IgD-negative memory B cell (primary cell): ENCODE measurements around the gene TNK2. TPM values are rescaled to one million over a fixed set of nuclear protein-coding genes. Genes with fewer than 3 reads are reported as not detected.
"Not testable (repeated sequence)": the region's sequence is repeated elsewhere in the genome, so short reads cannot be mapped to it uniquely, and the experiment has no call there.

Experiments
- H3K27ac Mint-ChIP-seq, 3 donors: one replicate each; pipeline ENCODE4 v1.8.0; 2020 to 2022; ENCODE audit warnings: mild to moderate bottlenecking in 3 of 3, mixed read lengths in 3 of 3, moderate library complexity in 1 of 3
- H3K27me3 Mint-ChIP-seq: one replicate; pipeline ENCODE4 v1.8.0; 2021; ENCODE audit warnings: mixed read lengths
- H3K36me3 Mint-ChIP-seq: one replicate; pipeline ENCODE4 v1.8.0; 2020; ENCODE audit warnings: mild to moderate bottlenecking, mixed read lengths
- H3K4me1 Mint-ChIP-seq, 3 donors: one replicate each; pipeline ENCODE4 v1.8.0; 2020 to 2022; ENCODE audit warnings: mixed read lengths in 3 of 3, mild to moderate bottlenecking in 1 of 3
- H3K4me3 Mint-ChIP-seq, 4 donors: one replicate each; pipeline ENCODE4 v1.8.0; 2020 to 2022; ENCODE audit warnings: mild to moderate bottlenecking in 4 of 4, mixed read lengths in 4 of 4, moderate library complexity in 3 of 4
- H3K9me3 Mint-ChIP-seq, 3 donors: one replicate each; pipeline ENCODE4 v1.8.0; 2020 to 2021; ENCODE audit warnings: mixed read lengths in 3 of 3, mild to moderate bottlenecking in 1 of 3
- polyA plus RNA-seq: library from polyadenylated mRNA; unstranded; fragments of 300-500 nt; fragmentation: Illumina TruSeq; gene quantifications from one replicate; pipeline ENCODE4 v1.2.3, GENCODE V29; 2021

Gene TNK2
- 6.1 TPM for polyA plus RNA-seq

- H3K4me3 Mint-ChIP-seq = peak within 1 kb of the TSS; percentile 88 to 95 (median 94)
- H3K27me3 Mint-ChIP-seq = no peaks in the 10 kb centered on the region
- H3K4me1 Mint-ChIP-seq = peaks cover 29 to 36% (median 31%) of the 10 kb centered on the region in 3 donors
- peak within 1 kb of the TSS; percentile 98 to 99 (median 98) for H3K27ac Mint-ChIP-seq
- no peaks in the 10 kb centered on the region for H3K36me3 Mint-ChIP-seq
- H3K9me3 Mint-ChIP-seq = no peaks in the 10 kb centered on the region
These were observed at the start of gene TNK2 for GRCh38 chr3:195907934-195908693. Gene TNK2, minus strand, starts transcription at chr3:195908551. Its CDS starts 19,963 bp downstream, at chr3:195888588.

DNA sequence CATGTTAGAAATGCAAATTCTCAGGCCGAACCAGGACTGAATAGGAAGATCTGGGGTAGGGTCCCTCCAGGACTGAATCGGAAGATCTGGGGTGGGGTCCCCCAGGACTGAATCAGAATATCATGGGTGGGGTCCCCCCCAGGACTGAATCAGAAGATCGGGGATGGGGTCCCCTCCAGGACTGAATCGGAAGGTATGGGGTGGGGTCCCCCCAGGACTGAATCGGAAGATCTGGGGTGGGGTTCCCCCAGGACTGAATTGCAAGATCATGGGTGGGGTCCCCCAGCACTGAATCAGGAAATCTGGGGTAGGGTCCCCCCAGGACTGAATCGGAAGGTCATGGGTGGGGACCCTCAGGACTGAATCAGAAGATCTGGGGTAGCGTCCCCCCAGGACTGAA lies 48.2 kb upstream of the TNK2 start:
- H3K27me3 Mint-ChIP-seq = no peaks in the 10 kb centered on the region
- no peaks in the 10 kb centered on the region for H3K9me3 Mint-ChIP-seq
- peak overlapping the region in 1 of 3 donors; percentile 84 for H3K27ac Mint-ChIP-seq
- H3K36me3 Mint-ChIP-seq = no peaks in the 10 kb centered on the region
- H3K4me1 Mint-ChIP-seq = peaks cover 0 to 13% (median 8%) of the 10 kb centered on the region in 3 donors
- H3K4me3 Mint-ChIP-seq = peak overlapping the region in 1 of 4 donors; percentile 87

DNA sequence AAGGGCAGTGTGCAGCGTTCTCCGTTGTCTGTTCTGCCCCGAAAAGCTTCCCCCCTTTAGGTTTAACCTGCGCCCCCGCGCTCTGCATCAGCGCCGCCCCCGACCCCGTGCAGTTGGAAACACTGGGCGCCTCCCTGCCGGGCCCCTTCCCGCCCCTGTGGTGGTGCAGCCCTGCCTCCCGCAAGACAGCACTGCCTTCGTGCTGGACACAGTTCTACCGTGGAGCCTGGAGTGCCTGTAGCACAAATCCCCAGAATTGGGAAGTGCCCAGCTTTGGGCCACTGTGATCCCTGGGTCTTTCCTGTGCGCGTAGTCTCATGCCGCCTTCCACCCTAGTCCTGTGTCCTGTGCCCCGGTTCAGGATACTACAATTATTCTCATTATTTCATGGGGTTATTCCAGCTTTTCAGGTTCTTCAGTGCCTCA lies 47.1 kb upstream of the TNK2 start:
- Mint-ChIP-seq H3K27ac (peak overlapping the region; percentile 63 to 84 (median 72)), H3K4me1 (peaks cover 0 to 13% (median 8%) of the 10 kb centered on the region in 3 donors), H3K4me3 (peak overlapping the region; percentile 72 to 93 (median 88))
- not testable (repeated sequence) for H3K27me3 Mint-ChIP-seq, H3K9me3 Mint-ChIP-seq, H3K36me3 Mint-ChIP-seq

GRCh38 chr3:195954752-195955119 lies 46.4 kb upstream of the TNK2 start:
- peaks cover 0 to 13% (median 8%) of the 10 kb centered on the region in 3 donors for H3K4me1 Mint-ChIP-seq
- H3K4me3 Mint-ChIP-seq = peak overlapping the region; percentile 78 to 92 (median 88)
- H3K27ac Mint-ChIP-seq = peak overlapping the region in 1 of 3 donors; percentile 56
- not testable (repeated sequence) for H3K9me3 Mint-ChIP-seq, H3K27me3 Mint-ChIP-seq, H3K36me3 Mint-ChIP-seq

- H3K36me3 Mint-ChIP-seq, H3K27me3 Mint-ChIP-seq, H3K9me3 Mint-ChIP-seq: not testable (repeated sequence)
- peak overlapping the region; percentile 78 to 92 (median 88) for H3K4me3 Mint-ChIP-seq
- peaks cover 0 to 13% (median 7%) of the 10 kb centered on the region in 3 donors for H3K4me1 Mint-ChIP-seq
- peak overlapping the region in 2 of 3 donors; percentile 56 to 73 for H3K27ac Mint-ChIP-seq
These were observed 45.9 kb upstream of the TNK2 start for GRCh38 chr3:195954052-195954751.

GRCh38 chr3:195952590-195952989 lies 44.2 kb upstream of the TNK2 start:
- H3K4me3 Mint-ChIP-seq = peak overlapping the region in 1 of 4 donors; percentile 85
- not testable (repeated sequence) for H3K4me1 Mint-ChIP-seq, H3K36me3 Mint-ChIP-seq, H3K9me3 Mint-ChIP-seq, H3K27me3 Mint-ChIP-seq
- H3K27ac Mint-ChIP-seq = peak overlapping the region in 1 of 3 donors; percentile 72

- H3K4me1 Mint-ChIP-seq, H3K27me3 Mint-ChIP-seq, H3K36me3 Mint-ChIP-seq, H3K9me3 Mint-ChIP-seq: not testable (repeated sequence)
- Mint-ChIP-seq H3K27ac (peak overlapping the region in 1 of 3 donors; percentile 42), H3K4me3 (peak overlapping the region in 1 of 4 donors; percentile 85)
These were observed 43.3 kb upstream of the TNK2 start for GRCh38 chr3:195951443-195952177.

DNA sequence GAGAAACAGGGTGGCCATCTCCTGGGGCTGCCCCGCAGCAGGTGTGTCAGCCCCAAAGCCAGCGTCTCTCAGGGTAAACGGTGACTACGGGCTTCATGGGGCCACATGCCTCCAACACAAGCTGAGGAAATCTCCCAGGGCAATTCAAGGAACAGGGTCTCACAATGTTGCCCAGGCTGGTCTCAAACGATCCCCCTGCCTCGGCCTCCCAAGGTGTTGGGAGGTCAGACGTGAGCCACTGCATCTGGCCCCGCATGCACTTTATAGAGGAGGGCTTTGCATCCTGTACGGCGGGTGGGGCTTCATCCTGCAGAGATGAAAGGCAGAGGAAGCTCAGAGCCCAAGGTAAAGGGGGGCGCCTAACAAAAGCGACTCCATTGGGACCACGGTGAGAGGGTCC lies 42.4 kb upstream of the TNK2 start:
- H3K9me3 Mint-ChIP-seq, H3K36me3 Mint-ChIP-seq, H3K4me1 Mint-ChIP-seq, H3K27me3 Mint-ChIP-seq, H3K27ac Mint-ChIP-seq: not testable (repeated sequence)
- peak overlapping the region in 1 of 4 donors; percentile 66 for H3K4me3 Mint-ChIP-seq

- H3K36me3 Mint-ChIP-seq, H3K9me3 Mint-ChIP-seq, H3K4me1 Mint-ChIP-seq, H3K27me3 Mint-ChIP-seq, H3K27ac Mint-ChIP-seq: not testable (repeated sequence)
- H3K4me3 Mint-ChIP-seq = peak overlapping the region in 1 of 4 donors; percentile 66
These were observed 41.8 kb upstream of the TNK2 start for GRCh38 chr3:195950164-195950563.

DNA sequence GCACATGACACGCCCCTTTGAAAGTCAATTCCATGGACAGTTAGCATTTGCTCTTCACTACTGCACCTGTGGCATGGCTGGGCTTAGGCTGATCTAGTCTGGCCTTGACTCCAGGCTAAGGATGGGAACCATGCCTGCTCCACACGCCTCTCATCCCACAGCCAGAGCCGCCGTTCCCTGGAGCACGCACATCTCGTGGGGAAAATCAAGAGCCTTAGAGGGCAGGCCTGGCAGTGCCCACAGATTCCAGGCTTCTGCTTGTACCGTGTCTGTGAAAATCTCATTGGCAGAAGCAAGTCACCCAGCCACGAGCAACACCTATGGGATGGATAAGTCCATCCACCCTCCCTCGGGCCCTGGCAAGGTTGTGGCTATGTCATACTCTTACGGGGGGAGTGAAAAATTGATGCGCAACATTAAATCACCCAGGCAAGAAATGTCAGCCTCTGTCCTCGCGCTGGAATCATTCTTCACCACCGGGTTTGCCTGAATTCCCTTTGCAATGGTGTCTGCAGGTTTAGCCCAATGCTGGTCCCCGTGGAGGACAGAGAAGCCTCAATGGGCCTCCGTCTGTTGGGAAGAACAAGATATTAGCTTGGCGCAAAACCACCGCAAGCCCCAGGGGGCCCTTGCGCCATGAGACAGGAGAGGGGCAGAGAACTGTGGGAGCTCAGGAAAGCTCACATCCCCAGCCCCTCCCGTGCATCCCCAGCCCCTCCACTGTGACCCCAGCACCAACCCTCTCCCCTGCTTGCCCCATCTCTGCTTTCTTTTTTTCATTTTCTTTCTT lies 38.8 kb upstream of the TNK2 start:
- H3K4me1 Mint-ChIP-seq, H3K27me3 Mint-ChIP-seq, H3K36me3 Mint-ChIP-seq, H3K4me3 Mint-ChIP-seq, H3K27ac Mint-ChIP-seq, H3K9me3 Mint-ChIP-seq: not testable (repeated sequence)

GRCh38 chr3:195941265-195941815 lies 33.0 kb upstream of the TNK2 start:
- not testable (repeated sequence) for H3K4me1 Mint-ChIP-seq, H3K4me3 Mint-ChIP-seq, H3K27me3 Mint-ChIP-seq, H3K36me3 Mint-ChIP-seq, H3K9me3 Mint-ChIP-seq
- peak overlapping the region in 1 of 3 donors; percentile 69 for H3K27ac Mint-ChIP-seq

GRCh38 chr3:195940806-195941205 lies 32.5 kb upstream of the TNK2 start:
- not testable (repeated sequence) for H3K4me1 Mint-ChIP-seq, H3K36me3 Mint-ChIP-seq, H3K4me3 Mint-ChIP-seq, H3K9me3 Mint-ChIP-seq, H3K27me3 Mint-ChIP-seq, H3K27ac Mint-ChIP-seq

GRCh38 chr3:195939526-195940470 lies 31.4 kb upstream of the TNK2 start:
- H3K27me3 Mint-ChIP-seq, H3K27ac Mint-ChIP-seq, H3K36me3 Mint-ChIP-seq, H3K9me3 Mint-ChIP-seq, H3K4me3 Mint-ChIP-seq, H3K4me1 Mint-ChIP-seq: not testable (repeated sequence)

DNA sequence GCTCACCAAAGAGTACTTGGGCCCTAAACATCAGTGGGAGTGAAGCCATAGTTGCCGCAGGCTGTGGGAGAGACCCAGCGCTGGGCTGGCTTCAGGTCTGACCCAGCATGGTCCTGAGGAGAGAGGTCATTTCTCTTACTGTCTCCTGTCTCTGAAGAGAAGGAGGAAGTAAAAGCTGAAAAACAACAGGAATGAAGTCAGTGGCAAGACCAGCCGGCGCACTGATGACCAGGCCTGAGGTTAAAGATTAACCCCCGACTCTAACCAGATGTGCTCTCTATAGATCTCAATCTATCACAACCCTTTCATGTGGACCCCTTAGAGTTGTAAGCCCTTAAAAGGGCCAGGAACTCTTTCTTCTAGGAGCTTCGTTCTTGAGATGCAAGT lies 24.7 kb upstream of the TNK2 start:
- H3K36me3 Mint-ChIP-seq, H3K4me1 Mint-ChIP-seq, H3K9me3 Mint-ChIP-seq, H3K27me3 Mint-ChIP-seq, H3K27ac Mint-ChIP-seq, H3K4me3 Mint-ChIP-seq: not testable (repeated sequence)
